ENCODE measurements around the gene MAP2.
A peak's percentile ranks its signal among the peaks of the same experiment; 100 is the strongest.

The MAP2 gene

GRCh38 chr2:209534228-209534627 lies 110.4 kb downstream of the MAP2 start:
- DNase-seq: no peak

GRCh38 chr2:209536363-209536762 lies 112.5 kb downstream of the MAP2 start:
- DNase-seq: no peak

GRCh38 chr2:209547726-209548125 lies 123.9 kb downstream of the MAP2 start:
- no peak for DNase-seq

GRCh38 chr2:209549589-209549988 lies 125.7 kb downstream of the MAP2 start:
- no peak for DNase-seq

GRCh38 chr2:209553913-209554312 lies 130.1 kb downstream of the MAP2 start:
- DNase-seq: no peak

GRCh38 chr2:209556354-209556961 lies 132.6 kb downstream of the MAP2 start:
- DNase-seq: no peak

GRCh38 chr2:209560911-209561310 lies 137.1 kb downstream of the MAP2 start:
- DNase-seq: no peak

- no peak for DNase-seq
Observed at GRCh38 chr2:209563453-209563852, 139.6 kb downstream of the MAP2 start.

- DNase-seq: no peak
Observed at GRCh38 chr2:209564816-209565215, 141.0 kb downstream of the MAP2 start.

- DNase-seq: no peak
Observed at GRCh38 chr2:209565896-209566582, 142.2 kb downstream of the MAP2 start.

- no peak for DNase-seq
Observed at GRCh38 chr2:209570194-209570593, 146.3 kb downstream of the MAP2 start.

- DNase-seq: no peak
Observed at GRCh38 chr2:209574515-209574914, 150.7 kb downstream of the MAP2 start.

GRCh38 chr2:209577376-209578357 lies 153.8 kb downstream of the MAP2 start:
- DNase-seq: no peak

GRCh38 chr2:209578394-209579001 lies 154.7 kb downstream of the MAP2 start:
- DNase-seq: no peak

- DNase-seq: peak; percentile 53 to 85
Observed at GRCh38 chr2:209579230-209579749, 155.4 kb downstream of the MAP2 start.

- no peak for DNase-seq
Observed at GRCh38 chr2:209581040-209581439, 157.2 kb downstream of the MAP2 start.

- no peak for DNase-seq
Observed at GRCh38 chr2:209582281-209582680, 158.4 kb downstream of the MAP2 start.

GRCh38 chr2:209584472-209584871 lies 160.6 kb downstream of the MAP2 start:
- no peak for DNase-seq

- no peak for DNase-seq
Observed at GRCh38 chr2:209584915-209585314, 161.1 kb downstream of the MAP2 start.

GRCh38 chr2:209591021-209591420 lies 167.2 kb downstream of the MAP2 start:
- DNase-seq: no peak

GRCh38 chr2:209592106-209592505 lies 168.3 kb downstream of the MAP2 start:
- DNase-seq: no peak

- DNase-seq: no peak
Observed at GRCh38 chr2:209593930-209594329, 170.1 kb downstream of the MAP2 start.

- DNase-seq: no peak
Observed at GRCh38 chr2:209596262-209596661, 172.4 kb downstream of the MAP2 start.
